CD4-positive, alpha-beta T cell treated with Interleukin-21 for 1 hour (primary cell): ENCODE results near the gene TIMM17A.
"Not testable (repeated sequence)": the region's sequence is repeated elsewhere in the genome, so short reads cannot be mapped to it uniquely, and the experiment has no call there.

ENCODE experiments used
- DNase-seq: peaks from one replicate; pipeline ENCODE4 v3.0.0-alpha.2; 2020

The TIMM17A gene

GRCh38 chr1:202016811-202017748 lies 61.8 kb downstream of the TIMM17A start:
- no peak for DNase-seq

- no peak for DNase-seq
Measured at GRCh38 chr1:202017749-202018467, 62.6 kb downstream of the TIMM17A start.

- DNase-seq = no peak
Measured at GRCh38 chr1:202018468-202019234, 63.3 kb downstream of the TIMM17A start.

GRCh38 chr1:202019235-202019558 lies 63.9 kb downstream of the TIMM17A start:
- not testable (repeated sequence) for DNase-seq
